Small intestine (tissue), 7 donors: ENCODE measurements around the gene RNH1. TPM values are rescaled to one million over a fixed set of nuclear protein-coding genes. Genes with fewer than 3 reads are reported as not detected.

Experiments used
- DNase-seq, 2 donors: peaks; one replicate each; pipeline versions ENCODE4 v3.0.0 to v3.0.0-alpha.2; 2013
- FAIRE-seq: peaks from 2 replicates; lab custom pipeline; 2012; peaks lifted over from hg19 to GRCh38; lab: Jason Lieb, UNC
- H3K27ac ChIP-seq, 3 donors: one replicate each; pipeline ENCODE4 v1.5.1; 2013; ENCODE audit warnings: low read length in 2 of 3, mild to moderate bottlenecking in 2 of 3, control low read depth in 1 of 3, inconsistent platforms in 1 of 3, low read depth in 1 of 3, moderate library complexity in 1 of 3
- H3K27me3 ChIP-seq, 3 donors: one replicate each; pipeline ENCODE4 v1.6.1; 2013; ENCODE audit warnings: low read length in 3 of 3, inconsistent platforms in 1 of 3; ENCODE audit not compliant: control insufficient read depth in 3 of 3, insufficient read depth in 3 of 3
- H3K36me3 ChIP-seq, 3 donors: one replicate each; pipeline ENCODE4 v1.6.1; 2013; ENCODE audit warnings: low read length in 3 of 3, inconsistent platforms in 1 of 3, low read depth in 1 of 3, mild to moderate bottlenecking in 1 of 3, moderate library complexity in 1 of 3; ENCODE audit not compliant: control insufficient read depth in 3 of 3, insufficient read depth in 2 of 3
- H3K4me1 ChIP-seq, 3 donors: one replicate each; pipeline ENCODE4 v1.6.1; 2013; ENCODE audit warnings: low read length in 2 of 3, inconsistent platforms in 1 of 3, low read depth in 1 of 3, mild to moderate bottlenecking in 1 of 3, moderate library complexity in 1 of 3; ENCODE audit not compliant: control insufficient read depth in 3 of 3, insufficient read depth in 2 of 3
- H3K4me3 ChIP-seq, 3 donors: one replicate each; pipeline ENCODE4 v1.5.1; 2013; ENCODE audit warnings: low read length in 3 of 3, control low read depth in 1 of 3, inconsistent platforms in 1 of 3, low read depth in 1 of 3, mild to moderate bottlenecking in 1 of 3, moderate library complexity in 1 of 3
- H3K9me3 ChIP-seq, 2 donors: one replicate each; pipeline ENCODE4 v1.6.1; 2013; ENCODE audit warnings: low read depth in 1 of 2, low read length in 1 of 2; ENCODE audit not compliant: control insufficient read depth in 2 of 2, insufficient read depth in 1 of 2
- WGBS, 3 donors: extraction: QIAGEN DNeasy Blood & Tissue Kit; methylation state at CpG; one replicate each; pipeline ENCODE4 v1.1.7; 2013; 5-methylcytosine and 5-hydroxymethylcytosine counted together
- polyA plus RNA-seq, 4 donors: library from polyadenylated mRNA; stranded (reverse) in 3 of 4; unstranded in 1 of 4; fragments of 200-250 nt in 3 of 4; fragments of 120-200 nt in 1 of 4; gene quantifications; one replicate each; pipeline versions ENCODE4 v1.2.1 to v1.2.3, GENCODE V29; 2013
- donor health status: healthy with polysubstance abuse.
- donor health status: control.
- donor health status: control.
- donor health status: Bipolar disorder and iron deficiency.
- donor health status: healthy.

The RNH1 gene
- polyA plus RNA-seq, 4 donors = 80.9 to 120 (median 100) TPM

GRCh38 chr11:487571-488021 is 19.4 kb downstream of the RNH1 start:
- Histone ChIP-seq H3K36me3 (peaks cover 0 to 50% (median 0%) of the 10 kb centered on the region in 3 donors), H3K4me1 (no peaks in the 10 kb centered on the region), H3K4me3 (no peak overlapping the region), H3K27ac (no peak overlapping the region), H3K27me3 (no peaks in the 10 kb centered on the region), H3K9me3 (peaks cover 0 to 8% of the 10 kb centered on the region in 2 donors)
- DNase-seq (no peak), FAIRE-seq (no peak)
- 75 to 91% (median 89%) methylated on average over 15 to 22 of the region's 22 CpGs for WGBS, 3 donors

GRCh38 chr11:486189-486588 is 20.9 kb downstream of the RNH1 start:
- no peak overlapping the region for H3K4me3 ChIP-seq
- WGBS, 3 donors = 88 to 94% (median 90%) methylated on average over 20 to 23 of the region's 23 CpGs
- peaks cover 0 to 42% (median 0%) of the 10 kb centered on the region in 3 donors for H3K36me3 ChIP-seq
- no peak overlapping the region for H3K27ac ChIP-seq
- no peaks in the 10 kb centered on the region for H3K27me3 ChIP-seq
- FAIRE-seq (no peak), DNase-seq (no peak)
- peaks cover 0 to 15% of the 10 kb centered on the region in 2 donors for H3K9me3 ChIP-seq
- no peaks in the 10 kb centered on the region for H3K4me1 ChIP-seq

GRCh38 chr11:484616-485015 is 22.4 kb downstream of the RNH1 start:
- Histone ChIP-seq H3K27ac (no peak overlapping the region), H3K36me3 (peaks cover 0 to 30% (median 0%) of the 10 kb centered on the region in 3 donors), H3K4me3 (no peak overlapping the region), H3K4me1 (no peaks in the 10 kb centered on the region), H3K9me3 (peaks cover 0 to 15% of the 10 kb centered on the region in 2 donors), H3K27me3 (no peaks in the 10 kb centered on the region)
- DNase-seq = no peak
- 97 to 98% (median 97%) methylated on average over 38 of the region's 38 CpGs for WGBS, 3 donors
- no peak for FAIRE-seq

GRCh38 chr11:479311-479710 is 27.7 kb downstream of the RNH1 start:
- Histone ChIP-seq H3K4me3 (no peak overlapping the region), H3K27ac (no peak overlapping the region), H3K27me3 (no peaks in the 10 kb centered on the region), H3K4me1 (no peaks in the 10 kb centered on the region), H3K9me3 (peaks cover 0 to 15% of the 10 kb centered on the region in 2 donors), H3K36me3 (peaks cover 0 to 30% (median 0%) of the 10 kb centered on the region in 3 donors)
- no peak for DNase-seq
- WGBS, 3 donors = 92 to 94% (median 92%) methylated on average over 13 of the region's 13 CpGs
- no peak for FAIRE-seq

- WGBS, 3 donors = 82 to 92% (median 91%) methylated on average over 16 of the region's 16 CpGs
- no peak overlapping the region for H3K27ac ChIP-seq
These were observed 29.9 kb downstream of the RNH1 start for GRCh38 chr11:477052-477715.

GRCh38 chr11:476416-476815 is 30.6 kb downstream of the RNH1 start:
- no peak overlapping the region for H3K27ac ChIP-seq
- WGBS, 3 donors = 96 to 98% (median 97%) methylated on average over 15 of the region's 15 CpGs
- FAIRE-seq (no peak), DNase-seq (no peak)
- no peaks in the 10 kb centered on the region for H3K4me1 ChIP-seq
- H3K9me3 ChIP-seq = no peaks in the 10 kb centered on the region
- H3K36me3 ChIP-seq = peaks cover 0 to 51% (median 0%) of the 10 kb centered on the region in 3 donors
- no peak overlapping the region for H3K4me3 ChIP-seq
- no peaks in the 10 kb centered on the region for H3K27me3 ChIP-seq

More at GRCh38 chr11:477052-477715, 29.9 kb downstream of the RNH1 start:
- Histone ChIP-seq H3K27me3 (no peaks in the 10 kb centered on the region), H3K4me3 (no peak overlapping the region), H3K9me3 (peaks cover 0 to 3% of the 10 kb centered on the region in 2 donors), H3K36me3 (peaks cover 0 to 48% (median 0%) of the 10 kb centered on the region in 3 donors), H3K4me1 (no peaks in the 10 kb centered on the region)
- FAIRE-seq (no peak), DNase-seq (no peak)

GRCh38 chr11:475941-476340 is 31.1 kb downstream of the RNH1 start:
- H3K27me3 ChIP-seq = no peaks in the 10 kb centered on the region
- no peak for FAIRE-seq
- H3K36me3 ChIP-seq = peaks cover 0 to 51% (median 0%) of the 10 kb centered on the region in 3 donors
- H3K4me3 ChIP-seq = no peak overlapping the region
- H3K9me3 ChIP-seq = no peaks in the 10 kb centered on the region
- DNase-seq = no peak
- no peaks in the 10 kb centered on the region for H3K4me1 ChIP-seq
- WGBS, 3 donors = 94 to 98% (median 94%) methylated on average over 9 of the region's 9 CpGs
- no peak overlapping the region for H3K27ac ChIP-seq

GRCh38 chr11:474914-475506 is 32.0 kb downstream of the RNH1 start:
- WGBS, 3 donors = 96 to 98% (median 98%) methylated on average over 48 of the region's 48 CpGs
- FAIRE-seq (no peak), DNase-seq (no peak)

More at GRCh38 chr11:474914-475506, 32.0 kb downstream of the RNH1 start:
- peaks cover 0 to 47% (median 0%) of the 10 kb centered on the region in 3 donors for H3K36me3 ChIP-seq
- H3K9me3 ChIP-seq = no peaks in the 10 kb centered on the region
- H3K4me3 ChIP-seq = no peak overlapping the region
- no peak overlapping the region for H3K27ac ChIP-seq
- peaks cover 0 to 4% (median 3%) of the 10 kb centered on the region in 3 donors for H3K4me1 ChIP-seq
- no peaks in the 10 kb centered on the region for H3K27me3 ChIP-seq
